ENCODE results near the gene NLGN1.

Gene NLGN1

GRCh38 chr3:173690542-173691180 is 293.1 kb downstream of the NLGN1 start:
- Histone ChIP-seq H3F3A (ENCODE audit: insufficient read depth, low read length) (no peaks in the 10 kb centered on the region), H3K79me2 (ENCODE audit: insufficient read depth, low read length) (no peaks in the 10 kb centered on the region), H3K9ac (ENCODE audit: low read length) (no peak overlapping the region), H4K20me1 (ENCODE audit: insufficient read depth, low read length) (no peaks in the 10 kb centered on the region), H3K36me3 (ENCODE audit: insufficient read depth, low read length) (no peaks in the 10 kb centered on the region), H3K9me3 (ENCODE audit: low read length) (no peaks in the 10 kb centered on the region), H3K4me2 (ENCODE audit: low read length) (no peak overlapping the region), H2AFZ (ENCODE audit: low read length) (no peak overlapping the region), H3K9me2 (ENCODE audit: low read depth, low read length) (no peaks in the 10 kb centered on the region), H3K4me3 (ENCODE audit: low read depth, low read length, poor library complexity, severe bottlenecking) (no peak overlapping the region), H3K4me1 (ENCODE audit: insufficient read depth, low read length, severe bottlenecking) (no peaks in the 10 kb centered on the region), H3K27me3 (ENCODE audit: insufficient read depth, low read length) (no peaks in the 10 kb centered on the region), H3K27ac (ENCODE audit: low read depth, low read length, poor library complexity, severe bottlenecking) (no peak overlapping the region)
- TF ChIP-seq CTCF (IDR thresholded peaks at IDR 0.05; ENCODE audit: low read length), result no peak
- no peak for TF ChIP-seq EZH2 (IDR thresholded peaks at IDR 0.05; ENCODE audit: borderline replicate concordance, low read length)

GRCh38 chr3:173699353-173699752 is 301.8 kb downstream of the NLGN1 start:
- H4K20me1 ChIP-seq (ENCODE audit: insufficient read depth, low read length), result no peaks in the 10 kb centered on the region
- H2AFZ ChIP-seq (ENCODE audit: low read length), result no peak overlapping the region
- no peak overlapping the region for H3K4me2 ChIP-seq (ENCODE audit: low read length)
- no peak overlapping the region for H3K27ac ChIP-seq (ENCODE audit: low read depth, low read length, poor library complexity, severe bottlenecking)
- H3K4me3 ChIP-seq (ENCODE audit: low read depth, low read length, poor library complexity, severe bottlenecking), result no peak overlapping the region
- no peaks in the 10 kb centered on the region for H3K36me3 ChIP-seq (ENCODE audit: insufficient read depth, low read length)
- no peaks in the 10 kb centered on the region for H3K79me2 ChIP-seq (ENCODE audit: insufficient read depth, low read length)
- H3F3A ChIP-seq (ENCODE audit: insufficient read depth, low read length), result no peaks in the 10 kb centered on the region
- no peaks in the 10 kb centered on the region for H3K9me2 ChIP-seq (ENCODE audit: low read depth, low read length)
- H3K9me3 ChIP-seq (ENCODE audit: low read length), result no peaks in the 10 kb centered on the region
- no peaks in the 10 kb centered on the region for H3K4me1 ChIP-seq (ENCODE audit: insufficient read depth, low read length, severe bottlenecking)
- H3K27me3 ChIP-seq (ENCODE audit: insufficient read depth, low read length), result no peaks in the 10 kb centered on the region
- H3K9ac ChIP-seq (ENCODE audit: low read length), result no peak overlapping the region
- TF ChIP-seq CTCF (IDR thresholded peaks at IDR 0.05; ENCODE audit: low read length) (no peak), EZH2 (IDR thresholded peaks at IDR 0.05; ENCODE audit: borderline replicate concordance, low read length) (no peak)

GRCh38 chr3:173700336-173700735 is 302.8 kb downstream of the NLGN1 start:
- no peaks in the 10 kb centered on the region for H3F3A ChIP-seq (ENCODE audit: insufficient read depth, low read length)
- no peak overlapping the region for H3K4me2 ChIP-seq (ENCODE audit: low read length)
- no peak overlapping the region for H3K4me3 ChIP-seq (ENCODE audit: low read depth, low read length, poor library complexity, severe bottlenecking)
- H3K79me2 ChIP-seq (ENCODE audit: insufficient read depth, low read length), result no peaks in the 10 kb centered on the region
- no peak overlapping the region for H3K9ac ChIP-seq (ENCODE audit: low read length)
- no peaks in the 10 kb centered on the region for H3K4me1 ChIP-seq (ENCODE audit: insufficient read depth, low read length, severe bottlenecking)
- no peak overlapping the region for H3K27ac ChIP-seq (ENCODE audit: low read depth, low read length, poor library complexity, severe bottlenecking)
- no peaks in the 10 kb centered on the region for H3K9me2 ChIP-seq (ENCODE audit: low read depth, low read length)
- H3K9me3 ChIP-seq (ENCODE audit: low read length), result no peaks in the 10 kb centered on the region
- no peaks in the 10 kb centered on the region for H3K27me3 ChIP-seq (ENCODE audit: insufficient read depth, low read length)
- no peak overlapping the region for H2AFZ ChIP-seq (ENCODE audit: low read length)
- TF ChIP-seq CTCF (IDR thresholded peaks at IDR 0.05; ENCODE audit: low read length) (no peak), EZH2 (IDR thresholded peaks at IDR 0.05; ENCODE audit: borderline replicate concordance, low read length) (no peak)
- H4K20me1 ChIP-seq (ENCODE audit: insufficient read depth, low read length), result no peaks in the 10 kb centered on the region
- no peaks in the 10 kb centered on the region for H3K36me3 ChIP-seq (ENCODE audit: insufficient read depth, low read length)

Data from OCI-LY1 (cell line).